ENCODE measurements around the gene RMC1.

RMC1 gene

GRCh38 chr18:23540867-23541266 is 37.6 kb downstream of the RMC1 start:
- H3K27ac ChIP-seq = no peak overlapping the region
- ChIA-PET CTCF (interaction anchor here (0.6 kb wide), 1 partner anchor 722 kb away, joined by 5 read pairs; no protein-coding TSS in a partner anchor), POLR2A (ENCODE audit: low non-redundant PET) (no interaction called here)
- TF ChIP-seq, protein P1, sequence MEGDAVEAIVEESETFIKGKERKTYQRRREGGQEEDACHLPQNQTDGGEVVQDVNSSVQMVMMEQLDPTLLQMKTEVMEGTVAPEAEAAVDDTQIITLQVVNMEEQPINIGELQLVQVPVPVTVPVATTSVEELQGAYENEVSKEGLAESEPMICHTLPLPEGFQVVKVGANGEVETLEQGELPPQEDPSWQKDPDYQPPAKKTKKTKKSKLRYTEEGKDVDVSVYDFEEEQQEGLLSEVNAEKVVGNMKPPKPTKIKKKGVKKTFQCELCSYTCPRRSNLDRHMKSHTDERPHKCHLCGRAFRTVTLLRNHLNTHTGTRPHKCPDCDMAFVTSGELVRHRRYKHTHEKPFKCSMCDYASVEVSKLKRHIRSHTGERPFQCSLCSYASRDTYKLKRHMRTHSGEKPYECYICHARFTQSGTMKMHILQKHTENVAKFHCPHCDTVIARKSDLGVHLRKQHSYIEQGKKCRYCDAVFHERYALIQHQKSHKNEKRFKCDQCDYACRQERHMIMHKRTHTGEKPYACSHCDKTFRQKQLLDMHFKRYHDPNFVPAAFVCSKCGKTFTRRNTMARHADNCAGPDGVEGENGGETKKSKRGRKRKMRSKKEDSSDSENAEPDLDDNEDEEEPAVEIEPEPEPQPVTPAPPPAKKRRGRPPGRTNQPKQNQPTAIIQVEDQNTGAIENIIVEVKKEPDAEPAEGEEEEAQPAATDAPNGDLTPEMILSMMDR (conservative IDR thresholded peaks at IDR 0.05; ENCODE audit: low read depth) = no peak
- no peak for DNase-seq (ENCODE audit: low spot score)

DNA sequence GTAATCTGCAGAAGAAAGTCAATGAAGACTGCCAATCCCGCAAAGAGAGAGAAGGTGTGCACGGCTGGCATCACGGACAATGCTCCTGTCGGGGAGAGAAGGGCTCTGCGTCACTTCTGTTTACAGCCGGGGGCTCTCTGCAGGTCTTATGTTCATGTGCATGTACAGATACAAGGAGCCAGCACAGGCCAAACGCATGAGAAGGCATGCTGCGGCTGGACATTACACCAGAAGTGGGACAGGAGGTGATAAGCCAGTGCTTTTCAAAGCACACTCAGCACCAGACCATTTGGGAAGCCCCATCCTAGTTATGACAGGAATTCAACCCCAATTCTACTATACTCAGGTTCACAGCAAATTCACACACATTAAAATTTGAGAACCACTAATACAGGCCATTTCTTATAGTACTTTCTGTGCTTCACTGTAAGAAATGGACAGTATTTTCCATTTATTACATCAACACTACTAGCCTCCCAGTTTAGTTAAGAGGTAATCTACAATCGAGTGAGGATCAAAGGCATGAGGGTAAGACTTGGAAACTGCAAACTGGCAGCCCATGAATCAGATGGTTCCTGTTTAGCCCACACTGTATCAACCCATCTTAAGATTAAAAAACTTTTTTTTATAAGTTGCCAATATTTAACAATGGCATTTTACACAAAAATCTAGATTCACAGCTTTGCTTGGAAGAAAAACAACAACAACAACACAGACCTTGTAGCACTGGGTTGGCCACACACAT is 38.2 kb downstream of the RMC1 start:
- POLR2A ChIA-PET (ENCODE audit: low non-redundant PET) = no interaction called here
- CTCF ChIA-PET = interaction anchor here (0.6 kb wide), 1 partner anchor 723 kb away, joined by 5 read pairs; no protein-coding TSS in a partner anchor
- DNase-seq (ENCODE audit: low spot score) = no peak
- TF ChIP-seq, protein P1 (conservative IDR thresholded peaks at IDR 0.05; ENCODE audit: low read depth) = no peak
- no peak overlapping the region for H3K27ac ChIP-seq

GRCh38 chr18:23542461-23542860 is 39.1 kb downstream of the RMC1 start:
- TF ChIP-seq, protein P1 (conservative IDR thresholded peaks at IDR 0.05; ENCODE audit: low read depth) = no peak
- H3K27ac ChIP-seq = no peak overlapping the region
- no peak for DNase-seq (ENCODE audit: low spot score)
- CTCF ChIA-PET = no interaction called here
- POLR2A ChIA-PET (ENCODE audit: low non-redundant PET) = no interaction called here

DNA sequence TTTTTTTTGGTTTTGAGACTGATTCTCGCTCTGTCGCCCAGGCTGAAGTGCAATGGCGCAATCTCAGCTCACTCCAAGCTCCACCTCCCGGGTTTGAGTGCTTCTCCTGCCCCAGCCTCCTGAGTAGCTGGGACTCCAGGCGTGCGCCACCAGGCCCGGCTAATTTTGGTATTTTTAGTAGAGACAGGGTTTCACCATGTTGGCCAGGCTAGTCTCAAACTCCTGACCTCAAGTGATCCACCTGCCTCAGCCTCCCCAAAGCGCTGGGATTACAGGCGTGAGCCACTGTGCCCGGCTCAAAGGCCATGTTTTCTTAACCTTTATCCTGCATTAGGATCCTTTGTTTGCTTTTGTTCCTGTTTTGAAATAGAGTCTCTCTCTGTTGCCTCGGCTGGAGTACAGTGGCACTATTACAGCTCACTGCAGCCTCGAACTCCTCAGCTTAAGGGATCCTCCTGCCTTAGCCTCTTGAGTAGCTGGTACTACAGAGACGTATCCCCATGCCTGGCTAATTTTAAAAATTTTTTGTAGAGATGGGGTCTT is 42.0 kb downstream of the RMC1 start:
- ChIA-PET POLR2A (ENCODE audit: low non-redundant PET) (no interaction called here), CTCF (interaction anchor here (0.6 kb wide), 1 partner anchor 35 kb away, joined by 4 read pairs; no protein-coding TSS in a partner anchor)
- no peak overlapping the region for H3K27ac ChIP-seq
- no peak for DNase-seq (ENCODE audit: low spot score)
- TF ChIP-seq, protein P1 (conservative IDR thresholded peaks at IDR 0.05; ENCODE audit: low read depth) = no peak

DNA sequence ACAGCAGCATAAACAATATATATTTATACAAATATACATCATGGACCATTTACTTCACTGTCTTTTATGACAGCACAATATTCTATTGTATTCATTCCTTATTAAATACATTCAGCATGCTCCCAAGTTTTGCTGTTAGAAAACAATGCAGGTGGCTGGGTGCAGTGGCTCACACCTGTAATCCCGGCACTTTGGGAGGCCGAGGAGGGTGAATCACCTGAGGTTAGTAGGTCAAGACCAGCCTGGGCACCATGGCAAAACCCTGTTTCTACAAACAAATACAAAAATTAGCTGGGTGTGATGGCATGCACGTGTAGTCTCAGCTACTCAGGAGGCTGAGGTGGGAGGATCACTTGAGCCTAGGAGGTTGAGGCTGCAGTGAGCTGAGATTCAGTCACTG is 44.0 kb downstream of the RMC1 start:
- CTCF ChIA-PET = no interaction called here

GRCh38 chr18:23547846-23548245 is 44.5 kb downstream of the RMC1 start:
- TF ChIP-seq, protein P1 (conservative IDR thresholded peaks at IDR 0.05; ENCODE audit: low read depth) = no peak
- no peak overlapping the region for H3K27ac ChIP-seq
- ChIA-PET POLR2A (ENCODE audit: low non-redundant PET) (no interaction called here), CTCF (no interaction called here)
- DNase-seq (ENCODE audit: low spot score) = peak; percentile 36

More for the DNA sequence above, 44.0 kb downstream of the RMC1 start:
- TF ChIP-seq, protein P1 (conservative IDR thresholded peaks at IDR 0.05; ENCODE audit: low read depth) = no peak
- no peak for DNase-seq (ENCODE audit: low spot score)
- no peak overlapping the region for H3K27ac ChIP-seq
- POLR2A ChIA-PET (ENCODE audit: low non-redundant PET) = no interaction called here

Data from RWPE1 (cell line).